Heart left ventricle (tissue), 16 donors: ENCODE results near the gene FBXL17. TPM values are rescaled to one million over a fixed set of nuclear protein-coding genes. Genes with fewer than 3 reads are reported as not detected.

Experiments used
- ATAC-seq, 4 donors: fragments of 200-7000 bp; cut with Tn5 transposase; one replicate each; pipeline ENCODE4 v1.9.1; 2020 to 2022; ENCODE audit warnings: moderate library complexity in 4 of 4, mild to moderate bottlenecking in 3 of 4, moderate number of reproducible peaks in 1 of 4
- DNase-seq, 5 donors: peaks; one replicate each; pipeline ENCODE4 v3.0.0-alpha.2; 2020
- H3K27ac ChIP-seq, 12 donors: fragments of 200-600 bp; sonication (generic) in 4 of 12; one replicate each; pipeline versions ENCODE4 v1.5.0 to v1.8.0; 2016 to 2022; ENCODE audit warnings: mild to moderate bottlenecking in 2 of 12
- H3K27me3 ChIP-seq, 9 donors: fragments of 200-600 bp; sonication (generic) in 2 of 9; one replicate each; pipeline versions ENCODE4 v1.5.1 to v1.8.0; 2016 to 2022; ENCODE audit warnings: mild to moderate bottlenecking in 3 of 9
- H3K36me3 ChIP-seq, 9 donors: fragments of 200-600 bp; sonication (generic) in 2 of 9; one replicate each; pipeline versions ENCODE4 v1.5.0 to v1.8.0; 2018 to 2022; ENCODE audit warnings: mild to moderate bottlenecking in 2 of 9
- H3K4me1 ChIP-seq, 12 donors: fragments of 200-600 bp; sonication (generic) in 4 of 12; one replicate each; pipeline versions ENCODE4 v1.5.0 to v1.8.0; 2016 to 2022; ENCODE audit warnings: mild to moderate bottlenecking in 3 of 12
- H3K4me3 ChIP-seq, 12 donors: fragments of 200-600 bp; sonication (generic) in 4 of 12; one replicate each; pipeline versions ENCODE4 v1.5.0 to v1.8.0; 2017 to 2022; ENCODE audit warnings: mild to moderate bottlenecking in 9 of 12, moderate library complexity in 4 of 12
- H3K9me3 ChIP-seq, 12 donors: fragments of 200-600 bp; sonication (generic) in 4 of 12; one replicate each; pipeline versions ENCODE4 v1.5.0 to v1.8.0; 2016 to 2022; ENCODE audit warnings: mild to moderate bottlenecking in 1 of 12
- CTCF ChIP-seq, 12 donors: fragments of 200-600 bp; sonication (generic) in 4 of 12; IDR thresholded peaks; one replicate each; pipeline versions ENCODE4 v1.5.0 to v1.8.0; 2018 to 2022; ENCODE audit warnings: antibody characterized with exemption in 12 of 12, mild to moderate bottlenecking in 5 of 12
- POLR2A ChIP-seq, 2 donors: fragments of 450-650 bp; IDR thresholded peaks; one replicate each; pipeline ENCODE4 v1.6.1; 2017; ENCODE audit warnings: antibody characterized with exemption in 2 of 2, mild to moderate bottlenecking in 2 of 2, moderate library complexity in 2 of 2
- WGBS, 4 donors: extraction: QIAGEN DNeasy Blood & Tissue Kit in 2 of 4; methylation state at CpG; one replicate each; pipeline versions ENCODE4 v1.1.5 to v1.1.7; 2013 to 2018; 5-methylcytosine and 5-hydroxymethylcytosine counted together
- intact Hi-C, 10 donors: fragments of 100-400 bp; cut with DNase I; formaldehyde crosslinking; loops; one replicate each; pipeline versions ENCODE4 v1.11.1 to v1.14.2; 2022
- polyA plus RNA-seq, 2 donors: library from polyadenylated mRNA; stranded (reverse); fragments of 200-250 nt; gene quantifications; one replicate each; pipeline ENCODE4 v1.2.3, GENCODE V29; 2013
- total RNA-seq, 9 donors: library from RNA; depleted of rRNA in 2 of 9; stranded (reverse); fragments of >200 nt in 2 of 9; fragmentation: NEBNext Ultra II Directional in 3 of 9; extraction: Animal tissue kit (Norgen Biotek cat#: 25700) in 3 of 9; gene quantifications; one replicate each; pipeline versions ENCODE4 v1.1.0 to v1.2.4, GENCODE V29; 2016 to 2023
- donor health status: ischemic (EF 13 %, LVEDD 7.1; RV severe dilation, severe dysfunction).
- donor health status: healthy with polysubstance abuse.
- donor health status: DM: no; HTN: yes; CAD: no.
- donor health status: DM: no; HTN: no; CAD: no.
- donor health status: ischemic (EF 25% LVEDD 6.9; RV normal size, moderate dysfunction).
- donor health status: ischemic (EF 25% LVEDD 5.7; RV mildly dilated, moderate dysfunction).
- donor health status: healthy.
- donor health status: DM: yes; HTN: yes; CAD: no.
- donor health status: ischemic (EF 35%, LVEDD 5.7; RV mildly dilated, moderate dysfunction).
- donor health status: nonischemic (EF 11% LVEDD 7.7; RV severe dilation, severe dysfunction).
- donor health status: DM: yes; HTN: yes; CAD: no.
- donor health status: PGD.
- donor health status: ischemic (EF 29% LVEDD 5.4; RV normal size, mild dysfunction).
- donor health status: nonischemic (EF 23%, LVEDD 6.1; RV moderate dilation, normal function).

The FBXL17 gene
- total and polyA plus RNA-seq, 11 donors, result 10.2 to 39.4 (median 33.1) TPM

- intact Hi-C loops, result no loop called here
- TF ChIP-seq CTCF (IDR thresholded peaks at IDR 0.05) (no peak), POLR2A (IDR thresholded peaks at IDR 0.05) (no peak)
- WGBS, 4 donors, result 78 to 87% (median 84%) methylated on average over 10 of the region's 10 CpGs
- H3K9me3 ChIP-seq, result peaks cover 0 to 5% (median 0%) of the 10 kb centered on the region in 12 donors
- H3K36me3 ChIP-seq, result no peaks in the 10 kb centered on the region
- H3K4me3 ChIP-seq, result no peak overlapping the region
- no peaks in the 10 kb centered on the region for H3K27me3 ChIP-seq
- no peak overlapping the region for H3K27ac ChIP-seq
- H3K4me1 ChIP-seq, result peaks cover 0 to 4% (median 0%) of the 10 kb centered on the region in 12 donors
- ATAC-seq (peak in 1 of 4 donors; percentile 44), DNase-seq (no peak)
Measured at GRCh38 chr5:108238936-108239887, 142.7 kb downstream of the FBXL17 start.

DNA sequence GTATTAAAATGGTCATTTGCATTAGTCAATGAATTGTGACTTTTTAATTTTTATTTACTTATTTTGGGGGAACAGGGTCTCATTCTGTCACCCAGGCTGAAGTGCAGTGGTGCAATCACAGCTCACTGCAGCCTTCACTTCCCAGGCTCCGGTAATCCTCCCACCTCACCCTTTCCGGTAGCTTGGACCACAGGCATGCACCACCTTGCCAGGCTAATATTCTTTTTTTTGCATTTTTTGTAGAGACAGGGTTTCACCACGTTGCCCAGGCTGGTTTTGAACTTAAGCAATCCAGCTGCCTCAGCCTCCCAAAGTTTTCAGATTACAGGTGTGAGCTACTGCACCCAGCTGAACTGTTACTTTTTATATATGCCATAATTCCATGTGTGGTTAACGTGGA is 143.4 kb downstream of the FBXL17 start:
- TF ChIP-seq CTCF (IDR thresholded peaks at IDR 0.05) (no peak), POLR2A (IDR thresholded peaks at IDR 0.05) (no peak)
- DNase-seq, result no peak
- ATAC-seq, result no peak
- H3K4me1 ChIP-seq, result peaks cover 0 to 11% (median 0%) of the 10 kb centered on the region in 12 donors
- WGBS, 4 donors, result 89 to 93% (median 91%) methylated on average over 4 of the region's 4 CpGs
- H3K27ac ChIP-seq, result no peak overlapping the region
- H3K9me3 ChIP-seq, result peaks cover 0 to 5% (median 0%) of the 10 kb centered on the region in 12 donors
- intact Hi-C loops, result no loop called here
- no peaks in the 10 kb centered on the region for H3K27me3 ChIP-seq
- no peaks in the 10 kb centered on the region for H3K36me3 ChIP-seq
- H3K4me3 ChIP-seq, result no peak overlapping the region

GRCh38 chr5:108233617-108234155 is 148.2 kb downstream of the FBXL17 start:
- no peak overlapping the region for H3K4me3 ChIP-seq
- WGBS, 4 donors, result 36 to 38% (median 37%) methylated on average over 3 of the region's 3 CpGs
- TF ChIP-seq POLR2A (IDR thresholded peaks at IDR 0.05) (no peak), CTCF (IDR thresholded peaks at IDR 0.05) (no peak)
- H3K27ac ChIP-seq, result no peak overlapping the region
- H3K9me3 ChIP-seq, result peaks cover 0 to 7% (median 0%) of the 10 kb centered on the region in 12 donors
- H3K36me3 ChIP-seq, result no peaks in the 10 kb centered on the region
- no peak for ATAC-seq
- intact Hi-C loops, result no loop called here
- H3K27me3 ChIP-seq, result no peaks in the 10 kb centered on the region
- H3K4me1 ChIP-seq, result peaks cover 0 to 10% (median 0%) of the 10 kb centered on the region in 12 donors
- no peak for DNase-seq

- no peaks in the 10 kb centered on the region for H3K36me3 ChIP-seq
- no peak overlapping the region for H3K4me3 ChIP-seq
- no peak for DNase-seq
- no peak overlapping the region for H3K27ac ChIP-seq
- ATAC-seq, result no peak
- intact Hi-C loops, result no loop called here
- peaks cover 0 to 10% (median 0%) of the 10 kb centered on the region in 12 donors for H3K4me1 ChIP-seq
- peaks cover 0 to 9% (median 0%) of the 10 kb centered on the region in 12 donors for H3K9me3 ChIP-seq
- no peak for TF ChIP-seq CTCF (IDR thresholded peaks at IDR 0.05)
- TF ChIP-seq POLR2A (IDR thresholded peaks at IDR 0.05), result no peak
- H3K27me3 ChIP-seq, result no peaks in the 10 kb centered on the region
Measured at GRCh38 chr5:108232805-108233204, 149.1 kb downstream of the FBXL17 start.
